ENCODE results near the gene MRPL2. TPM values are rescaled to one million over a fixed set of nuclear protein-coding genes. Genes with fewer than 3 reads are reported as not detected.

Gene MRPL2
- total RNA-seq, 1 donor from 2014 or later, result 50.5 TPM

- Mint-ChIP-seq H3K27ac (ENCODE audit: unreplicated experiment) (no peak overlapping the region), H3K4me3 (ENCODE audit: unreplicated experiment) (no peak overlapping the region), H3K36me3 (ENCODE audit: unreplicated experiment) (no peaks in the 10 kb centered on the region), H3K9me3 (ENCODE audit: unreplicated experiment) (peaks cover 15% of the 10 kb centered on the region), H3K27me3 (ENCODE audit: unreplicated experiment) (peaks cover 16% of the 10 kb centered on the region), H3K4me1 (ENCODE audit: low read depth, unreplicated experiment) (peaks cover 33% of the 10 kb centered on the region)
- TF ChIP-seq CTCF (IDR thresholded peaks at IDR 0.05; ENCODE audit: partially characterized antibody, unreplicated experiment), result no peak
- no peak for DNase-seq
Measured at GRCh38 chr6:43016943-43017334, 42.3 kb downstream of the MRPL2 start.

GRCh38 chr6:43016176-43016942, 42.9 kb downstream of the MRPL2 start:
- H3K36me3 Mint-ChIP-seq (ENCODE audit: unreplicated experiment), result no peaks in the 10 kb centered on the region
- H3K9me3 Mint-ChIP-seq (ENCODE audit: unreplicated experiment), result peaks cover 12% of the 10 kb centered on the region
- H3K27me3 Mint-ChIP-seq (ENCODE audit: unreplicated experiment), result peaks cover 13% of the 10 kb centered on the region
- no peak for DNase-seq
- peak overlapping the region; percentile 73 for H3K27ac Mint-ChIP-seq (ENCODE audit: unreplicated experiment)
- peaks cover 33% of the 10 kb centered on the region for H3K4me1 Mint-ChIP-seq (ENCODE audit: low read depth, unreplicated experiment)
- no peak for TF ChIP-seq CTCF (IDR thresholded peaks at IDR 0.05; ENCODE audit: partially characterized antibody, unreplicated experiment)
- H3K4me3 Mint-ChIP-seq (ENCODE audit: unreplicated experiment), result peak overlapping the region; percentile 73

GRCh38 chr6:43014434-43014909, 44.8 kb downstream of the MRPL2 start:
- TF ChIP-seq CTCF (IDR thresholded peaks at IDR 0.05; ENCODE audit: partially characterized antibody, unreplicated experiment), result no peak
- H3K36me3 Mint-ChIP-seq (ENCODE audit: unreplicated experiment), result no peaks in the 10 kb centered on the region
- H3K9me3 Mint-ChIP-seq (ENCODE audit: unreplicated experiment), result peaks cover 10% of the 10 kb centered on the region
- no peak for DNase-seq
- H3K4me3 Mint-ChIP-seq (ENCODE audit: unreplicated experiment), result peak overlapping the region; percentile 98
- peaks cover 13% of the 10 kb centered on the region for H3K27me3 Mint-ChIP-seq (ENCODE audit: unreplicated experiment)
- H3K27ac Mint-ChIP-seq (ENCODE audit: unreplicated experiment), result peak overlapping the region; percentile 93
- peaks cover 24% of the 10 kb centered on the region for H3K4me1 Mint-ChIP-seq (ENCODE audit: low read depth, unreplicated experiment)

- no peaks in the 10 kb centered on the region for H3K36me3 Mint-ChIP-seq (ENCODE audit: unreplicated experiment)
- H3K27ac Mint-ChIP-seq (ENCODE audit: unreplicated experiment), result peak within 1 kb of the TSS; percentile 93
- H3K4me1 Mint-ChIP-seq (ENCODE audit: low read depth, unreplicated experiment), result peaks cover 24% of the 10 kb centered on the region
- DNase-seq, result peak; percentile 99
- peaks cover 13% of the 10 kb centered on the region for H3K27me3 Mint-ChIP-seq (ENCODE audit: unreplicated experiment)
- peak within 1 kb of the TSS; percentile 98 for H3K4me3 Mint-ChIP-seq (ENCODE audit: unreplicated experiment)
- no peak for TF ChIP-seq CTCF (IDR thresholded peaks at IDR 0.05; ENCODE audit: partially characterized antibody, unreplicated experiment)
- peaks cover 10% of the 10 kb centered on the region for H3K9me3 Mint-ChIP-seq (ENCODE audit: unreplicated experiment)
Measured at GRCh38 chr6:43013843-43014433, 45.3 kb downstream of the MRPL2 start, which contains the start of the genes KLHDC3 and MEA1. TSS of gene KLHDC3 (plus strand) at chr6:43014249. CDS start at chr6:43017193, 2,944 bp downstream. TSS of gene MEA1 (minus strand) at chr6:43013946. CDS start at chr6:43013813, 133 bp downstream.

Data from glutamatergic neuron (in vitro differentiated cells).